ENCODE measurements around the gene AMER3.

The AMER3 gene

GRCh38 chr2:130749641-130750040, 5.7 kb upstream of the AMER3 start:
- DNase-seq (ENCODE audit: low read depth), result no peak

GRCh38 chr2:130754811-130755210, 529 bp upstream of the AMER3 start:
- no peak for DNase-seq (ENCODE audit: low read depth)

DNA sequence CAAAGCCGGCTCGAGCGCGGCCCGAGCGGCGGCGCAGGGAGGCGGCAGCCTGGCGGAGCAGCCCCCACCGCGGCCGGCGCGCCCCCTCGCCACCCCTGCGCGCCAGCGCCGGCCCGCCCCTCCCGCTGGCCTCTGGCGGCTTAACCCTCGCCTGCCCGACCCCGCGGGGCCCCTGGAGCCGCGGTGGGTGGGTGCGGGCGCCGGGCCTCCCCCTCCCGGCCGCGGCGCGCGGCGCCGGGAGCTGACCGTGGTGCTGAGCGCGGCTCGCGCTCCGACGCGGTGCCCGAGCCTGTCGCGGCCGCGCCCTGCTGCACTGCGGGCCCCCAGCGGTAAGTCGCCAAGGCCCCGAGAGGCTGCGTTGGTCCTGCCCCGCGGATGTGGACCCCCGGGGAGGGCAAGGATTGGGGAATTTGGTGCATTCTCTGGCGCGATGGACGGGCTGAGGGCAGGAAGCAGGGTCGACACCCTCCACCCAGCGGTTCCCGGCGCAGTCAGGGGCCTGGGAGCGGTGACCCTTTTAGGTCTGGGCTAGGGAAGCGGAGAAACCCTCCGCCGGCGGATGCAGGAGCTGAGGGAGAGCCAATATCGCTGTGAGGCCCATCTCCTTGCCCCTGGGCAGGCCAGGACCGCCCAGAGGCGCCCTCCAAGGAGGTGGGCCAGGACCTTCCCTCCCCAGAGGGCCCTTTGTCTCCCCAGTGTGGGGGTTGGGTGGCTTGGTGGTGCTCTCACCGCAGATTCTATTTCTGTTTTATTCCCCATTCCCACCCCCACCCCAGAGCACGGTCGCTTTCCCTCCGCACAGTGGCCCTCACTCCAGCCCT, 923 bp downstream of the AMER3 start:
- DNase-seq (ENCODE audit: low read depth), result peak; percentile 12

DNA sequence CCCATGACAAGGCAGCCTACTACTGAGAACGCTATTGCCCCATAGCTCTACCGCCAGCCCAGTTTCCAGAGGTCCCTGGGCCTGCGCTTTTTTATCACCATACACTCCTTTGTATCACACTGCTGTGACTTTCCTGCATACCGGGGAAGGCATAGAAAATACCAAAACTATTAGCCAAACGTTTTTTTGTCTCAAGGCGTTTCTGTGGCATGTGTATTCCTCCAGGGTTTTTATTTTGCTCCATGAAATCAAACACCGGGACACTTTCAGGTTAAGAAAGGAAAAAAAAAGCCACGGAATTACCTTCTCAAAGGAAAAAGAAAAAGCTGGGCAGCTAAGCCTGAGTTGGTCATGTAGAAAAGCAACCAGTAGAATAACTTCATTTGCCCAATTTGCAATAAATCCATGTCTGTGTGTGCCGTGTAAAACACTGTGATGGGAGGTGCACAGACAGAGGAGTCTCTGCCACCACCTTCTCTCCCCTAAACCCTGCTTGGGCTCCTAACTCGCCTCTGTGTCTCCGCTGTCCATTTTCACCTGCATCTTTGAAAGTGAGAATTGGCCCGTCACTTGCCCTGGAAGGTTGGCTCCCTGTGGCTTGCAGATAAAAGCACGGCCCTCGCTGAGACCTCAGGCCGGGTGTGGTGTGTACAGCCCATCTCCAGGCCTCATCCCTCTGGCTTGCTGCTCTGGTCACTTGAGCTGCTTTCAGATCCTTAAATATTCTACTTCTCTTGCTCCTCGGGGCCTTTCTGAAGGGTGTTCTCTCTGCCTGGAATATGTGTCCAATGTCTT, 1.7 kb downstream of the AMER3 start:
- DNase-seq (ENCODE audit: low read depth), result no peak

DNA sequence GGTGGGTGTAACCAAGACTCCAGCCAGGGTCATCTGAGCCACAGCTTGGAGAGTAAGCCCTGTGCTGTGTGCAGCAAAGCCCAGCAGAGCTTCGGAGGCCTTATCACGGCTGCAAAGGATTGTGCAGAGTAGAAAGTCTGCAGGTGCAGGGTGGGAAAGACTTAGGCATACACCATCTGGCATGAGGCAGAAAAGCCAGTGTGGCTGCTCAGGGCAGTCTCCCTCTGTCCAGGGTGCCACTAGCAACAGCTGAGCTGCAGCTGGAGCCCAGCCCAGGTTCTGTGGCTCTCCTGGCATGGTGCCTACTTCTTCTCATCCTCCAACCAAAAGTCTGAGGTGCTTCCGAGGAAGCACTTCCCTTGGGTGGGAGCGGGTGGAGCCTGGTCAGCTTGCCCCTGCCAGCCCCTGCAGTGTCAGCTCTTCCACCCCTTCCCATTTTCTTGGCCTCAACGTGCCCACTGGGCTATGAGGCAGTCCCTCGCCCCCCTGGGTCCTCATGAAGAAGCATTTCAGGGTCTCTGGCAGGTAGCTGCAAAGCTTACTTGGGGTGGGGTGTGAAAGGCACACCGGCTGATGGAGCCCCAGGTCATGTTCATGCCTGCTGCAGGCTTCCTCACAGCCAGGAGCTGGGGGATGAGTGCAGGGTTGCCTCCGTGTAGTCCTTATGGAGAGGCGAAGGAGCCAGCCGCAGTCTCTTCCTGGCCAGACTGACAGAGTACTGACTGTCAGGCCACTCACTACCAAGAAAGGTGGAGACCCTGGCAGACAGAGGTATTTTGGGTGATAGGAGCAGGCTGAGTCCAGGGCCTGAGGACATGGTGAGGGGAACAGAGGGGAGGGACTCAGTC, 4.8 kb downstream of the AMER3 start:
- DNase-seq (ENCODE audit: low read depth), result peak; percentile 9

GRCh38 chr2:130760754-130761751, 5.7 kb downstream of the AMER3 start:
- DNase-seq (ENCODE audit: low read depth), result no peak

GRCh38 chr2:130762031-130762909, 6.9 kb downstream of the AMER3 start:
- no peak for DNase-seq (ENCODE audit: low read depth)

DNA sequence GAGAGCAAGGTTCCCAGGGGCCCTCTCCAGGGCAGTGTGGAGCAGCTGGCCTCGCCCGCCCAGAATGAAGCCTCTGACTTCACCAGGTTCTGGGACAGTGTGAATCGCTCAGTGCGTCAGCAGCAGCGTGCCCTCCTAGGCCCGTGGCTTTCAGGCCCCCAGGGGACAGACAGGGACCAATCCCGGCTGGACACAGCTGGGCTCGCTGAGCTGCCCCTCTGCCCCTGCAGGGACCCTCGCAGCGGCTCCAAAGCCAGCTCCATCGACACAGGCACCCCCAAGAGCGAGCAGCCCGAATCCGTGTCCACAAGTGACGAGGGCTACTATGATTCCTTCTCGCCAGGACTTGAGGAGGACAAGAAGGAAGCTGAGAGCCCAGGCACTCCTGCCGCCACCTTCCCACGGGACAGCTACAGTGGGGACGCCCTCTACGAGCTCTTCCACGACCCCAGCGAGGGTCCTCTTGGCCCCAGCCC, 7.6 kb downstream of the AMER3 start:
- DNase-seq (ENCODE audit: low read depth), result no peak

DNA sequence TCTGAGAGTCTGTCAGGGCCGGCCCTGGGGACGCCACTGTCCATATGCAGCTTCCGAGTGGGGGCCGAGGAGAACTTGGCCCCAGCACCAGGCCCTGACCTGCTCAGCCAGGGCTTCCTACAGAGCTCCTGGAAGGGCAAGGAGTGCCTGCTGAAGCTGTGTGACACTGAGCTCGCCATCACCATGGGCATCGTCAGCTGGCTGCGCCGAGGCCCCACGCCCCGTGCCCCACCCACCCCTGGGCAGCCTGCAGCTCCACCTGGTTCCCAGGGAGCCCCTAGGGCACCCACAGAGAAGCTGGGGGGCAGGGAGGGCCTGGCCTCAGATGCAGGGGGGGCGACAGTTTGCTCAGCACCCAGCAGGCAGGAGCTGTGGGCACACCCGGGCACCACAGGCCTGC, 8.1 kb downstream of the AMER3 start:
- DNase-seq (ENCODE audit: low read depth), result no peak

DNA sequence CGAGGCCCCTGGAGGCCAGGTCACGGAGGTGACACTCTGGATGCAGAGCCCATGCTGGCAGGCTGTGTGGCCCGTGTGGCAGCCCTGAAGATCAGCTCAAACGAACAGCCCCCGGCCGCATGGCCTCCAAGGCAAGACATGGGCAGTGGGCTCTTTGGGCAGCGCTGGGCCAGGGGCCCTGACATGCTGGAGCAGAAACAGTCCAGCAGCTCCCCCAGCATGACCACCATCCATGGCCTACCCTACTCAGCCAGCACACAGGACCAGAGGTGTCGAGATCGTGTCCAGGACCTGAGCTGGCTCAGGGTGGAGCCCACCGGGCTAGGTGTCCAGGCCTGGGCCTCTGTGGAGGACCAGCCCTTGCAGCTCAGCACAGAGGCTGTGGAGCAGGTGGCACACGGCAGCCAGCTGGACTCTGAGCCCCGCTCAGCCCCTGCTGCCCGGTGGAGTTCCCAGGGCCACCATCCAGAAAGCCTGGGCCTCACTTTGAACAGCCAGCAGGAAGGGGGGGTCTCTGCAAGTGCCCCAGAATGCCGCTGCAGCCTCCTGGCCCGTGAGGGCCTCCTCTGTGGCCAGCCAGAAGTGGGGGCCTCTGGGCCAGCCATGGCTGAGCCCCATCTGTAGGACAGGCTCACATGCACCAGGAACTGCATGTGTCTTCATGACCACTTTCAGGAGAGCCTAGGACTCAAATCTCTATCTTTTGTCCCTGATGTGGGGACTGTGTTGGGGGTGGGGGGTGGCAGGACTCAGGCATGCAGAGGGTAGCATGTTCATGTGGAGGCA, 8.9 kb downstream of the AMER3 start:
- no peak for DNase-seq (ENCODE audit: low read depth)

- no peak for DNase-seq (ENCODE audit: low read depth)
Observed at GRCh38 chr2:130764821-130765115, 9.4 kb downstream of the AMER3 start.

DNA sequence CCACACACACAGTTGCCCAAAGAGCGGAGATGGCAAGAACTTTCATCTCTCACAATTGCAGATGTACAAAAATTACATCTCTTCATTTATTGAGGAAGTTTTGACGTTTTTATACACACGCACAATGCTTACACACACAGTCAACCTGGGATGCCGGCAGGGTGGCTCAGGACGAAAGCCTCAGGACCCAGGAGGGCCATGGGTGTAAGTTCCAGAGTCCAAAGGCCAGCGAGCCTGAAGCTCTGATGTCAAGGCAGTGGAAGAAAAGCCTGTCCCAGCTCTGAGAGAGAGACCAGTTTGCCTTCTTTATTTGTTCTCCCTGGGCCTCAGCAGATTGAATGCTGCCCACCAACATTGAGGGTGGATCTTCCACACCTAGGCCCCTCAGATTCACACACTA, 10.1 kb downstream of the AMER3 start:
- no peak for DNase-seq (ENCODE audit: low read depth)

DNA sequence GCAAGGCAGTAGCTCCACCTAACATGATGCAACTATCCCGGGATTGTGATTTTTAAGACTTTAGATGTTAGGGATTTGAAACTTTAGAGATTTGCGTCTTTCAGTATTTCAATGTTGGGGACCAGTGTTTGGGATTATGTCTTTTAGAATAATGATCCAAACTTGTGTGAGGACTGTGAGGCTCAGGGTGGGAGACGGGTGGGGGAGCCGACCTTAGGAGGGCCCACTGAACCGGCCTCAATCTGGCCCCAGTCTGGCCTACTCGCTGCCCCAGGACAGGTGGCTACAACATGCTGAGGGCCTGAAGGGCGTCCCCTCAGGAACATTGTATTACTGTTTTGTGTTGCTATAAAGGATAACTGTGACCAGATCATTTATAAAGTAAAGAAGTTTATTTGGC, 10.7 kb downstream of the AMER3 start:
- no peak for DNase-seq (ENCODE audit: low read depth)

GRCh38 chr2:130766711-130767407, 11.5 kb downstream of the AMER3 start:
- DNase-seq (ENCODE audit: low read depth), result no peak

DNA sequence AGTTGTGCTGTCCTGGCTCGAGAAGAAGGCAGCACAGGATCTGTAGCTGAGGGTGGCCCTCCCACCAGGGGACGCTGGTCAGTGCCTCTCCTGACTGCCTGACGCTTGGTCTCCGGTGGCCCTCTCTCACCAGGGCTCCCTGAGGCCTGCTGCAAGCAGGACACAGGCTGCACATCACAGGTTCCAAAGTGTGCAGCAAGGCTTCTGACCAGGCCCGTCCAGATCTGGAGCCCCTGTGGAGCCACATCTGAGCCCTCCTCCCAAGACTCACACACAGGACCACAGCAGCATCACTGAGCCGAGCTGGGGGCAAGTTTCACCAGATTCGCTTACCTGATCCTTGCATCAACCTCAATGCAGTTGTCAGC, 12.1 kb downstream of the AMER3 start:
- DNase-seq (ENCODE audit: low read depth), result no peak

DNA sequence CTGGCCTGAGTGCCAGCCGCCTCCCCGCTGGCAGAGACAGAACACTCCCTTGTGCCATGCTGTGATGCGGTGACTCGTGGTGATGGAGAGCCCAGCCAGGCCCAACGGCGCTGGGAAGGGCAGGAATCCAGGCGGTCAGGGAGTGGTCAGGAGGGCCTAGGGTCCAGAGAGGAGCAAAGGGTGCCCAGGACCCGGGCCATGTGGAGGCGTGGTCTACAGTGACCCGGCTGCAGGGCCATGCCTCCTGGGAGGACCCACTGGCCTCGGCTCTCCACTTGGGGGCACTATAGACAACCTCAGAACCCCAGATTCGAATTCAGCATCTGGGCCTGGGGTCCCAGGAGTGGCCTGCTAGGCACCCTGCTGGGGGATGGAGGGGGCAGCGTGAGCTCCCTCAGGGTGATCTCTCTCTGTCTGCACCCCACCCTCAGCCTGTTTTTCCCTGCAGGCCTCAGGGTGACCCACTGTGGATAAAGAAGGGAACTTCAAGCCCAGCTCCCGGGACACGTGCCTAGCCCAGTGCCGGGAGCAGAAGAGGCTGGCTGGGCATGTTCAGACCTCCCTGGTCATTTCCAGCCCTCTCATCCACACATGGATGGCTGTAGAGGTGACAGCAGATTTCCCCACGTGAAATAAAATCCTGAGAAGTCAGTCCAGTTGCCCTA, 13.0 kb downstream of the AMER3 start:
- DNase-seq (ENCODE audit: low read depth), result no peak

DNA sequence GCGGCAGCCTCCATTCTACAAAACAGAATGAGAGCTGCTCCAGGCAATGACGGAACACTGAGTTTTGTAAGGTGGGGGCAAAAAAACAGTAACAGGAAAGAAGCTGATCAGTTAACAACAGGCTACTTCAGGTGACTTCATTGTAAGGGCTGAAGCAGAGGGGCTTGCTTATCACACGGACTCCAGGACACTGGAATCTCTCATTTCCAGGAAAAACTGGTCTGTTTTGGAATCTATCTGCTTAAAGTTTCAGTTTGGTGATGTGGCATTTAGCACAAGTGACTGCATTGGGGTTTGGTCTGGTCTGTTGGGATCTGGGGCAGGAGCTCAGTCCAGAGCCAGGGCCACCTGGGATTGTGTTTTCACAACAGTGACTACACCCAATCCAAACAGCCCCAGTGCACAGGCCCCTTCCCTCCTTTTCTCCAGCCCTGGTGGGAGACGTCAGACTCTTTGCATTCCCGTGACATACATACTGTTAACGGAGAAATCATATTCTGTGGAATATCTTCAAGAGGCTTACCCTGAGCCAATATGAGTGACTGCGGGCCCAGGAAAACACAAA, 14.1 kb downstream of the AMER3 start:
- DNase-seq (ENCODE audit: low read depth), result no peak

GRCh38 chr2:130776550-130776949, 21.2 kb downstream of the AMER3 start:
- no peak for DNase-seq (ENCODE audit: low read depth)
